MCF 10A (cell line): ENCODE measurements around the gene ZNF500. TPM values are rescaled to one million over a fixed set of nuclear protein-coding genes. Genes with fewer than 3 reads are reported as not detected.
"Not testable (repeated sequence)": the region's sequence is repeated elsewhere in the genome, so short reads cannot be mapped to it uniquely, and the experiment has no call there.

Experiments
- BruUV-seq: library from RNA; stranded (reverse); fragments of 400-500 nt; replicated peaks from 2 replicates; lab custom pipeline; 2021; lab: Mats Ljungman, UMichigan
- CTCF ChIA-PET: fragments of 300-600 bp; sonication (Branson Sonifier 250); formaldehyde crosslinking; extraction: SDS; loops from one replicate; lab custom pipeline; 2021; ENCODE audit warnings: antibody characterized with exemption, inconsistent platforms; lab: Yijun Ruan, JAX
- POLR2A ChIA-PET: fragments of 300-600, 350-650 bp; sonication (Branson Sonifier 250); formaldehyde crosslinking; extraction: SDS; loops from one replicate; lab custom pipeline; 2020; ENCODE audit warnings: antibody characterized with exemption, inconsistent platforms; lab: Yijun Ruan, JAX
- DNase-seq: peaks from one replicate; pipeline ENCODE4 v3.0.0-alpha.2; 2018; ENCODE audit not compliant: unreplicated experiment
- H3K27ac Mint-ChIP-seq: one replicate; pipeline ENCODE4 v1.8.0; 2022; ENCODE audit warnings: mild to moderate bottlenecking, low read depth, mixed read lengths; ENCODE audit not compliant: unreplicated experiment
- H3K27me3 Mint-ChIP-seq: one replicate; pipeline ENCODE4 v1.8.0; 2022; ENCODE audit warnings: mixed read lengths; ENCODE audit not compliant: insufficient read depth, unreplicated experiment
- H3K36me3 Mint-ChIP-seq: one replicate; pipeline ENCODE4 v1.8.0; 2022; ENCODE audit warnings: mild to moderate bottlenecking, moderate library complexity, mixed read lengths; ENCODE audit not compliant: insufficient read depth, unreplicated experiment
- H3K4me1 Mint-ChIP-seq: one replicate; pipeline ENCODE4 v1.8.0; 2022; ENCODE audit warnings: mixed read lengths; ENCODE audit not compliant: insufficient read depth, unreplicated experiment
- H3K4me3 Mint-ChIP-seq: one replicate; pipeline ENCODE4 v1.8.0; 2022; ENCODE audit warnings: mild to moderate bottlenecking, moderate library complexity, mixed read lengths; ENCODE audit not compliant: unreplicated experiment
- H3K9me3 Mint-ChIP-seq: one replicate; pipeline ENCODE4 v1.8.0; 2022; ENCODE audit warnings: mixed read lengths; ENCODE audit not compliant: unreplicated experiment
- CTCF ChIP-seq: fragments of 200-600 bp; IDR thresholded peaks from one replicate; pipeline ENCODE4 v1.8.0; 2022; ENCODE audit warnings: antibody characterized with exemption, mild to moderate bottlenecking; ENCODE audit not compliant: unreplicated experiment
- intact Hi-C: fragments of 100-400 bp; cut with micrococcal nuclease; formaldehyde crosslinking; loops from 2 replicates; pipeline ENCODE4 v1.14.1; 2022
- total RNA-seq: library from RNA; stranded (reverse); gene quantifications from 2 replicates; pipeline ENCODE4 v1.2.3, GENCODE V29; 2022

ZNF500 gene
- total RNA-seq, 1 experiment from 2014 or later = 13.8 TPM

DNA sequence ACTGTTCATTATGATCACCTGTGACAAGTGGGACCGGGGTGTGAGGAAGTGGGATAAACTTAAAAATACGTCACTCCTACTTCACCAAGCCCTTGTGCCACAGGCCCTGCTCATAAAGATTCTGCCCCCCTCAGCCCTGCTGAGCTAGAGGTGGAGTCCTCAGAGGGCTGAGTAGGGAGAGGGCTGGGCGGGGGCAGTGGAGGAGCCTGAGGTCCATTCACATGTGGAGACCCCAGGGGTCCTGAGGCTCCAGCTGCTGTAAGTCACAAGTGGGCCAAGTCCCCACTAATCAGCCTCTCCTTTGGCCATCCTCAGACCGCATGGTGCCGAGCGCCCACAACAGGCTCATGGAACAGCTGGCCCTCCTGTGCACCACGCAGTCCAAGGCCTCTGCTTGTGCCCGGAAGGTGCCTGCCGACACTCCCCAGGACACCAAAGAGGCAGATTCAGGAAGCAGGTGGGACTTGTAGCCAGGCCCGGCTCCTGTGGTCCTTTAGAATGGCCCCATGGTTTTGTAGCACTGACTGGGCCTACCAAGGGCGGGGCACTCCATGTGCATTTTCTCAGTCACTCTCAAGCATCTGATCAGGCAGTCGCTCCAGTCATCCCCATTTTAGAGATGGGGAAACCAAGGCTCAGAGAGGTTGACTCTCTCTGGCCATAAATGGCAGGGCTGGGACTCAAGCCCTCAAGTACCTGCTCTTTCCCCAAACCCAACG, 22.2 kb downstream of the ZNF500 start:
- no peaks in the 10 kb centered on the region for H3K27me3 Mint-ChIP-seq
- H3K9me3 Mint-ChIP-seq = no peaks in the 10 kb centered on the region
- intact Hi-C loops = no loop called here
- no peak overlapping the region for H3K4me3 Mint-ChIP-seq
- no peak overlapping the region for H3K27ac Mint-ChIP-seq
- BruUV-seq = no TSS peak
- no peak for TF ChIP-seq CTCF
- H3K4me1 Mint-ChIP-seq = no peaks in the 10 kb centered on the region
- DNase-seq = no peak
- ChIA-PET CTCF (no interaction called here), POLR2A (interaction anchor here (1.8 kb wide), 1 partner anchor 10 kb away, joined by 4 read pairs; the partner anchor contains the start of genes ANKS3 and DNAAF8)
- H3K36me3 Mint-ChIP-seq = peaks cover 9% of the 10 kb centered on the region

- ChIA-PET POLR2A (interaction anchor here (0.8 to 1.8 kb wide), 2 partner anchors 9 to 11 kb away, joined by 4 read pairs; partner anchors contain the start of genes ANKS3 and DNAAF8), CTCF (no interaction called here)
- no peaks in the 10 kb centered on the region for H3K4me1 Mint-ChIP-seq
- H3K27ac Mint-ChIP-seq = no peak overlapping the region
- no peaks in the 10 kb centered on the region for H3K9me3 Mint-ChIP-seq
- no peak for DNase-seq
- H3K4me3 Mint-ChIP-seq = no peak overlapping the region
- intact Hi-C loops = no loop called here
- H3K27me3 Mint-ChIP-seq = no peaks in the 10 kb centered on the region
- BruUV-seq = no TSS peak
- no peak for TF ChIP-seq CTCF
- H3K36me3 Mint-ChIP-seq = no peaks in the 10 kb centered on the region
Measured at GRCh38 chr16:4743226-4743878, 23.6 kb downstream of the ZNF500 start.

- ChIA-PET CTCF (interaction anchor here (1.0 to 2.3 kb wide), 2 partner anchors 9 to 218 kb away, joined by 5 read pairs; no protein-coding TSS in a partner anchor), POLR2A (interaction anchor here (0.6 to 1.8 kb wide), 3 partner anchors 11 to 110 kb away, joined by 3 to 11 read pairs (median 3); no protein-coding TSS in a partner anchor)
- H3K27me3 Mint-ChIP-seq, H3K4me1 Mint-ChIP-seq, BruUV-seq, H3K9me3 Mint-ChIP-seq, H3K36me3 Mint-ChIP-seq, H3K4me3 Mint-ChIP-seq, DNase-seq, H3K27ac Mint-ChIP-seq: not testable (repeated sequence)
- intact Hi-C loops = loop anchor here (10.0 kb wide), 1 partner anchor 356 kb away; the partner anchor contains the start of gene EEF2KMT
Measured at GRCh38 chr16:4738370-4738769, 28.6 kb downstream of the ZNF500 start.

DNA sequence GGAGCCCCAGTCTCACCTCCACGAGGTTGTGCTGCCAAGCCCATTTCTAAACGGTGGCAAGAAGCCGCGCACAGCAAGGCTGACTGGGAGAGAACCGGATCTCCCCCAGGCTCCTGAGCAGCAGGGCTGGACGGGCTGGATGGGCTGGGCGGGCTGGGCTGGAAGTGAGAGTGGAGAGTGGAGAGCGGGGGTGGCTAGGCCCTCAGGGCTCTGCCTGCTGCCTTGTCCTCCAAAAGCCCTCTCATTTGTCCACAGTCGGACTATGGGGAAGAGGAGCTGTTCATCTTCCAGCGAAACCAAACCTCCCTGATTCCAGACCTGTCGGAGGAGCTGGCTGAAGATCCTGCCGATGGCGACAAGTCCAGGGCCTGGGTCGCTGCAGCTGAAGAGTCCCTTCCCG, 29.4 kb downstream of the ZNF500 start:
- DNase-seq = no peak
- intact Hi-C loops = loop anchor here (10.0 kb wide), 1 partner anchor 357 kb away; the partner anchor contains the start of gene EEF2KMT
- no peak overlapping the region for H3K4me3 Mint-ChIP-seq
- no peak for TF ChIP-seq CTCF
- no peak overlapping the region for H3K27ac Mint-ChIP-seq
- no TSS peak for BruUV-seq
- ChIA-PET CTCF (interaction anchor here (2.3 kb wide), 1 partner anchor 10 kb away, joined by 5 read pairs; no protein-coding TSS in a partner anchor), POLR2A (interaction anchor here (1.4 to 1.8 kb wide), 2 partner anchors 31 to 110 kb away, joined by 3 to 11 read pairs; no protein-coding TSS in a partner anchor)
- H3K36me3 Mint-ChIP-seq = peaks cover 8% of the 10 kb centered on the region
- H3K9me3 Mint-ChIP-seq = no peaks in the 10 kb centered on the region
- H3K4me1 Mint-ChIP-seq = peaks cover 11% of the 10 kb centered on the region
- H3K27me3 Mint-ChIP-seq = no peaks in the 10 kb centered on the region
